Endothelial cell of umbilical vein (primary cell): ENCODE measurements around the gene SLC24A3. TPM values are rescaled to one million over a fixed set of nuclear protein-coding genes. Genes with fewer than 3 reads are reported as not detected.

Experiments
- BruUV-seq: library from RNA; stranded (reverse); fragments of 400-500 nt; replicated peaks from 2 replicates; lab custom pipeline; 2021; lab: Mats Ljungman, UMichigan
- CTCF ChIA-PET: fragments of 300-600, 350-600 bp; sonication (Branson Sonifier 250); formaldehyde crosslinking; loops from one replicate; lab custom pipeline; 2021; ENCODE audit warnings: antibody characterized with exemption, inconsistent platforms; lab: Charles Lee
- POLR2A ChIA-PET: fragments of 300-600, 350-600 bp; sonication (Branson Sonifier 250); formaldehyde crosslinking; loops from one replicate; lab custom pipeline; 2021; ENCODE audit warnings: antibody characterized with exemption, inconsistent platforms; lab: Charles Lee
- DNase-seq: peaks from one replicate; pipeline ENCODE4 v3.0.0-alpha.2; 2011; ENCODE audit warnings: low read depth, low spot score
- FAIRE-seq: peaks from 2 replicates; lab custom pipeline; 2011; peaks lifted over from hg19 to GRCh38; lab: Jason Lieb, UNC
- H2AFZ ChIP-seq: 2 replicates; pipeline ENCODE4 v1.6.0; 2012; ENCODE audit warnings: low read depth, low read length, control low read depth, inconsistent platforms
- H3K27ac ChIP-seq: 2 replicates; pipeline ENCODE4 v1.5.1; 2011; ENCODE audit warnings: low read depth, mild to moderate bottlenecking, control low read depth, low read length, moderate library complexity; ENCODE audit not compliant: insufficient read depth
- H3K27me3 ChIP-seq, 2 experiments: 2 replicates each; pipeline versions ENCODE4 v1.6.0 to v1.6.1; 2011; ENCODE audit warnings: low read length in 2 of 2, mixed read lengths in 1 of 2; ENCODE audit not compliant: control insufficient read depth in 2 of 2, insufficient read depth in 2 of 2
- H3K36me3 ChIP-seq, 2 experiments: 2 replicates in 1 of 2; 3 replicates in 1 of 2; pipeline ENCODE4 v1.5.1; 2011; ENCODE audit warnings: low read length in 2 of 2, mild to moderate bottlenecking in 1 of 2, moderate library complexity in 1 of 2; ENCODE audit not compliant: control insufficient read depth in 2 of 2, insufficient read depth in 2 of 2; ENCODE audit errors: extremely low read depth in 1 of 2
- H3K4me1 ChIP-seq: 3 replicates; pipeline ENCODE4 v1.5.1; 2011; ENCODE audit warnings: mild to moderate bottlenecking, low read length; ENCODE audit not compliant: control insufficient read depth, insufficient read depth; ENCODE audit errors: extremely low read depth
- H3K4me2 ChIP-seq: 2 replicates; pipeline ENCODE4 v1.6.1; 2011; ENCODE audit warnings: low read length, control low read depth, mixed read lengths; ENCODE audit not compliant: insufficient read depth
- H3K4me3 ChIP-seq, 3 experiments: fragments of 200-600 bp in 1 of 3; sonication (generic), shearing (Covaris generic) in 1 of 3; replicated peaks in 1 of 3; 2 replicates each; pipeline ENCODE4 v1.5.1; 2011 to 2016; ENCODE audit warnings: control low read depth in 3 of 3, low read length in 3 of 3, mild to moderate bottlenecking in 2 of 3, inconsistent platforms in 1 of 3, low read depth in 1 of 3, moderate library complexity in 1 of 3; ENCODE audit not compliant: insufficient read depth in 1 of 3
- H3K79me2 ChIP-seq: 2 replicates; pipeline ENCODE4 v1.6.0; 2012; ENCODE audit warnings: low read length, inconsistent platforms; ENCODE audit not compliant: control insufficient read depth, insufficient read depth
- H3K9ac ChIP-seq: replicated peaks from 2 replicates; pipeline ENCODE3; 2011; ENCODE audit warnings: low read length, control low read depth; ENCODE audit not compliant: insufficient read depth; ENCODE audit errors: extremely low read depth
- H3K9me1 ChIP-seq: replicated peaks from 3 replicates; pipeline ENCODE4 v1.6.0; 2011; ENCODE audit warnings: mild to moderate bottlenecking, low read length; ENCODE audit not compliant: control insufficient read depth, insufficient read depth; ENCODE audit errors: extremely low read depth
- H3K9me3 ChIP-seq: replicated peaks from 2 replicates; pipeline ENCODE4 v1.5.1; 2012; ENCODE audit warnings: low read length, inconsistent platforms; ENCODE audit not compliant: control insufficient read depth, insufficient read depth
- H4K20me1 ChIP-seq: replicated peaks from 2 replicates; pipeline ENCODE3; 2011; ENCODE audit warnings: mild to moderate bottlenecking, low read length; ENCODE audit not compliant: control insufficient read depth, insufficient read depth; ENCODE audit errors: extremely low read depth
- EZH2 ChIP-seq: IDR thresholded peaks from 2 replicates; pipeline ENCODE4 v1.6.1; 2012; ENCODE audit warnings: borderline replicate concordance, low read depth, mild to moderate bottlenecking, moderate library complexity, low read length, inconsistent platforms; ENCODE audit not compliant: severe bottlenecking
- FOS ChIP-seq: IDR thresholded peaks from 2 replicates; pipeline ENCODE4 v1.6.1; 2011; ENCODE audit warnings: mild to moderate bottlenecking, low read length, moderate library complexity, borderline replicate concordance; ENCODE audit not compliant: insufficient read depth
- GATA2 ChIP-seq: IDR thresholded peaks from 2 replicates; pipeline ENCODE4 v1.7.0; 2011; ENCODE audit warnings: low read depth, mild to moderate bottlenecking, moderate library complexity, mixed read lengths, low read length; ENCODE audit not compliant: insufficient read length, insufficient read depth
- JUN ChIP-seq: IDR thresholded peaks from 2 replicates; pipeline ENCODE4 v1.6.1; 2011; ENCODE audit warnings: borderline replicate concordance, low read depth; ENCODE audit not compliant: insufficient read length, insufficient read depth
- MYC ChIP-seq: IDR thresholded peaks from one replicate; pipeline ENCODE4 v1.6.1; 2011; ENCODE audit warnings: mild to moderate bottlenecking, low read depth, low read length
- POLR2A ChIP-seq: IDR thresholded peaks from 2 replicates; pipeline ENCODE4 v1.6.1; 2012; ENCODE audit warnings: low read depth, mild to moderate bottlenecking, control low read depth, low read length
- POLR2AphosphoS5 ChIP-seq: IDR thresholded peaks from 2 replicates; pipeline ENCODE4 v1.6.1; 2012; ENCODE audit warnings: low read depth, mild to moderate bottlenecking, control low read depth, low read length, moderate library complexity; ENCODE audit not compliant: insufficient read depth
- dilution Hi-C: fragments of 300-500 bp; cut with MboI; formaldehyde crosslinking; loops from one replicate; pipeline ENCODE4 v1.15.0; 2019; ENCODE audit warnings: low sequenced_read_pairs; ENCODE audit not compliant: extremely low pct_ligation_motif_present
- intact Hi-C: fragments of 100-400 bp; cut with micrococcal nuclease; formaldehyde crosslinking; loops from one replicate; pipeline ENCODE4 v1.10.0; 2022
- polyA plus RNA-seq, 4 experiments: library from polyadenylated mRNA; depleted of rRNA in 3 of 4; stranded (reverse) in 3 of 4; unstranded in 1 of 4; fragments of >200 nt; gene quantifications; 2 replicates each; pipeline versions ENCODE4 v1.2.1 to v1.2.3, GENCODE V29; 2011 to 2012; ENCODE audit warnings: missing spikeins in 1 of 4
- total RNA-seq: library from RNA; stranded (reverse); gene quantifications from 2 replicates; pipeline ENCODE4 v1.2.3, GENCODE V29; 2021
- TF ChIP-seq, protein P1 (sequence below), 2 donors: IDR thresholded peaks; 1 replicate in 1 of 2; 2 replicates in 1 of 2; pipeline ENCODE4 v1.5.1; 2011; ENCODE audit warnings: low read length in 2 of 2, mild to moderate bottlenecking in 2 of 2, moderate library complexity in 2 of 2, control low read depth in 1 of 2, inconsistent platforms in 1 of 2, low read depth in 1 of 2; ENCODE audit not compliant: insufficient read depth in 1 of 2; ENCODE audit errors: extremely low read depth in 1 of 2
- TF ChIP-seq, protein P2 (sequence below): IDR thresholded peaks from 2 replicates; pipeline ENCODE4 v1.6.1; 2011; ENCODE audit not compliant: insufficient read depth, insufficient read length

The SLC24A3 gene
- total and polyA plus RNA-seq, 2 donors (not counting 3 experiments of a cell fraction or from before 2014, with no cell fraction given) = not detected

DNA sequence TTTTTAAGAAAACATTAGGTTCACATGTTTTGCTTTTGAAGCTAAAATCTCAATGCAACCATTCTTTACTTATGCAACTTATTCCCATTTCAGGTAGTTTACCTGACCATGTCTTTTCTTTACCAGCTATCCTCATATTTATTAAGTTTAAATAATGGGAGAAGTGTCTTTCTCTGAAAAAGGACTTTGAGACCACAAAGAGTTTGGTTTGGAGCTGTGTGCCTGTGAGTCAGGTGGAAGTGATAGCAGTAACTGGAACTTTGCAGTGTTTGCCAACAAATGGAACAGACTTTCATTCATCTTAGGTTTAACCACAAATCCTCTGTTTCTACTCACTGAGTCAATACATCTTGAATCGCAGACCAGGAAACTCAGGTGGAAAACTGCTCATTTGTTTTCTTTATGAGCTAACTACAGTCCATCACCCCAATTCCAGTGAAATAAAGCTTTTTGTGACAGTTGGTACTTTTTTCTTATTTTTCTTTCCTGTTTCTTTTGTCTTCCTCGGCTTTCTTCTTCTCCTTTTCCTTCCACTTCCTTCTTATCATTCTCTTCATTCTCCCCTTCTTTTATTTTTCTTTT, 397.3 kb downstream of the SLC24A3 start:
- no peak overlapping the region for H3K4me2 ChIP-seq
- H3K79me2 ChIP-seq = no peaks in the 10 kb centered on the region
- H3K27me3 ChIP-seq = no peaks in the 10 kb centered on the region
- BruUV-seq = no TSS peak
- H3K9ac ChIP-seq = no peak overlapping the region
- H3K27ac ChIP-seq = no peak overlapping the region
- no peaks in the 10 kb centered on the region for H4K20me1 ChIP-seq
- ChIA-PET CTCF (no interaction called here), POLR2A (no interaction called here)
- no peak for DNase-seq
- H3K9me3 ChIP-seq = no peaks in the 10 kb centered on the region
- H2AFZ ChIP-seq = no peak overlapping the region
- H3K9me1 ChIP-seq = no peaks in the 10 kb centered on the region
- TF ChIP-seq GATA2 (no peak), MYC (no peak), FOS (no peak), EZH2 (no peak), POLR2AphosphoS5 (no peak), JUN (no peak), POLR2A (no peak)
- TF ChIP-seq, protein P1, sequence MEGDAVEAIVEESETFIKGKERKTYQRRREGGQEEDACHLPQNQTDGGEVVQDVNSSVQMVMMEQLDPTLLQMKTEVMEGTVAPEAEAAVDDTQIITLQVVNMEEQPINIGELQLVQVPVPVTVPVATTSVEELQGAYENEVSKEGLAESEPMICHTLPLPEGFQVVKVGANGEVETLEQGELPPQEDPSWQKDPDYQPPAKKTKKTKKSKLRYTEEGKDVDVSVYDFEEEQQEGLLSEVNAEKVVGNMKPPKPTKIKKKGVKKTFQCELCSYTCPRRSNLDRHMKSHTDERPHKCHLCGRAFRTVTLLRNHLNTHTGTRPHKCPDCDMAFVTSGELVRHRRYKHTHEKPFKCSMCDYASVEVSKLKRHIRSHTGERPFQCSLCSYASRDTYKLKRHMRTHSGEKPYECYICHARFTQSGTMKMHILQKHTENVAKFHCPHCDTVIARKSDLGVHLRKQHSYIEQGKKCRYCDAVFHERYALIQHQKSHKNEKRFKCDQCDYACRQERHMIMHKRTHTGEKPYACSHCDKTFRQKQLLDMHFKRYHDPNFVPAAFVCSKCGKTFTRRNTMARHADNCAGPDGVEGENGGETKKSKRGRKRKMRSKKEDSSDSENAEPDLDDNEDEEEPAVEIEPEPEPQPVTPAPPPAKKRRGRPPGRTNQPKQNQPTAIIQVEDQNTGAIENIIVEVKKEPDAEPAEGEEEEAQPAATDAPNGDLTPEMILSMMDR (IDR thresholded peaks at IDR 0.05; ENCODE audit: extremely low read depth in 1 of 2, insufficient read depth in 1 of 2, low read depth in 1 of 2, low read length in 2 of 2) = no peak
- TF ChIP-seq, protein P2, sequence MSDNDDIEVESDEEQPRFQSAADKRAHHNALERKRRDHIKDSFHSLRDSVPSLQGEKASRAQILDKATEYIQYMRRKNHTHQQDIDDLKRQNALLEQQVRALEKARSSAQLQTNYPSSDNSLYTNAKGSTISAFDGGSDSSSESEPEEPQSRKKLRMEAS = no peak
- no peak for FAIRE-seq
- no peaks in the 10 kb centered on the region for H3K36me3 ChIP-seq
- no peak overlapping the region for H3K4me3 ChIP-seq
- intact Hi-C loops = no loop called here
- dilution Hi-C loops = no loop called here
- no peaks in the 10 kb centered on the region for H3K4me1 ChIP-seq
